GM18861 (cell line): Measurements from ENCODE around the gene ELMOD1.

Source experiments
- ATAC-seq: cut with Tn5 transposase; IDR thresholded peaks from one replicate; pipeline ENCODE4 v1.9.1; 2021; ENCODE audit not compliant: unreplicated experiment

The ELMOD1 gene

DNA sequence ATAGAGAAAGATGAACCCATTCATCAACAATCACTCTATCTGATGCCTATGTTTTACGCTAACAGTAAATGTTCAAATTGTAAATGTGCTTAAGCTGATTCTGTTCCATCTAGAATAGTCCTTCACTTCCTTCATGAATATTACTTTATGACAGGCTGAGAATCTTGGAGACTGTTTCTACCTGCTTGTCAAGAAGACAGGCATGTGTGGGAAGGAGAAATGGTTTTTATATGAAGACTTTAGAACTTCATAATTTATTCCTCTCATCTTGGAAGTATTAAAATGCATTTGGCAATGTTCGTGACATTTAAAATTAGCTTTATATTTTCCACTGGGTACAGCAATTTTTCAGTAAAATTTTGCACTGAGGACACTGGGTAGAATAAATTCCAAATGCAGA, 41.0 kb downstream of the ELMOD1 start:
- no peak for ATAC-seq

DNA sequence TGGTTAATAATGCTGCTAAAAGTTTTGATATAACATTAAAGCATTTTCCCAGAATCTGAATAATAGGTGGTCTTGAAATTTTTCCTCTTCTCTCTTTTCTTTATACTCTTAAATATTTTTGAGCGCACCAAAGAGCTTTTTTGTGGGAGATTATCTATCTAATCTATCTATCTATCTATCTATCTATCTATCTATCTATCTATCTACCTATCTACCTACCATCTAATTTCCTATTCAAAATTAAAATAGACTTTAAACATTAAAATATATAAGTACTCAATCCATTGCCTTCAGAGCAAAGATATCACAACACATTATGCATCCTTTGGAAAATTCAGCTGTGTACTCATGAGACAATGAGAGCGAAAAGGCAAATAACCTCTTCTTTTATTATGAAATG, 55.8 kb downstream of the ELMOD1 start:
- ATAC-seq: no peak

DNA sequence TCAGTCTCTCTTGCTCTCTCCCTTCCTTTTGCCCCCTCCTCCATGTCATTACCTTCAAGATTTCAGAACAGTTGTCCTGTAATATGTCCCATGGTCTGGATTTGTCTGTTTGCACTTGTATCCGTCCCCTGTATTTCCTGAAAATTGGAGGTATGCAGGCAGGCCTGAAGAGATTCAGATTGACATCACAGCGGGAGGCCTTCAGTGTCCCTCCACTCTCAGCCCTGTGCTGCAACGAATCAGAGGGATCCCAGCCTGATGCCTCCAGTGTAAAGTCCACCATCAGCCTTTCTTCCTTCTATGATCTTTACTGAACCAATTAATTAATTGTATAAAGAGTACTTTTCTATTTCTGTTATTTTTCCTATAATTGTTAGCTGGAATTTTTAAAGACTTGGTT, 57.3 kb downstream of the ELMOD1 start:
- no peak for ATAC-seq

DNA sequence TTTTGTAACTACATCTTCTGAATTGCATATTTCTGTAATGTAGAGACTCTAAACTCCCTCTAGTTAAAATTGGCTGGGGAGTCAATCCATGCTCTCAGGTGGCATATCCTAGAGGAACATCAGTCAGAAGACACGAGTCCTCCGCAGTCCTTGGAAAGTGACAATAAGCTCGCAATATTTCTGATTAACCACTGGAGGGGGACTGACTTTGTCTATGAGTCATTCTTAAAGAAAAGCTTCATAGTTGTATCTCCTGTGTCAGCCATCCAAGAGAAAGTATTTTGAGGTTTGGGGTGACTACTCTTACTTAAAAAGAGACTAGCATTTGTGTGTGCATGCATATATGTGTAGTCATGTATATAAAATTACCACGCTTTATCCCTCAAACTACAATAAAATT, 60.7 kb downstream of the ELMOD1 start:
- no peak for ATAC-seq

DNA sequence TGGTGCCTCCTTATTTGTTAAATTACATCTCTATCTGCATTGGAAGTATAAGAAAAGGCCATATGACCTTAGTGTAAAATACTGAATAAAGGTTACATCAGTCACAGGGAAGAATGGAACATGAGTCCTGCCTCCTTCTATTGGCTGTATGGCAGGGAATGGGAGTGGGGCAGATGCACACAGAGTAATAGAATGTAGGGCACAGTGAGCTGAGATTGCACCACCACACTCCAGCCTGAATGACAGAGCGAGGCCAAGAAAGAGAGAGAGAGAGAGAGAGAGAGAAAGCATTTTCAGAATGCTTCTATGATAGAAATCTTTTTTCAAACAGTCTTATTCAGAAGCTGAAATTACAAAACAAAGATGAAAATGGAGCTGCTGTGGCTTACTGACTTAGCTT, 62.1 kb downstream of the ELMOD1 start:
- ATAC-seq: no peak

DNA sequence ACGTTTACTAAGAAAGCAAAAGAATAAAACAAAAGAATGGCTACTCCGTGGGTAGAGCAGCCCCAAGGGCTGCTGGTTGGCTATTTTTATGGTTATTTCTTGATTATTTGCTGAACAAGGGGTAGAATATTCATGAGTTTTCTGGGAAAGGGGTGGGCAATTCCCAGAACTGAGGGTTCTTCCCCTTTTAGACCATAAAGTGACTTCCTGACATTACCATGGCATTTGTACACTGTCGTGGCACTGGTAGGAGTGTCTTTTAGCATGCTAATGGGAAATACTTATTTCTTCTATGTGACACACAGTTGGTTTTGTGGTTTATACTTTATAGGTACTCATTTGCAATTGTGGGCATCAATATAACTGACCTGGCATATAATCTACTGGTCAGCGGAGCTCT, 64.7 kb downstream of the ELMOD1 start:
- no peak for ATAC-seq

DNA sequence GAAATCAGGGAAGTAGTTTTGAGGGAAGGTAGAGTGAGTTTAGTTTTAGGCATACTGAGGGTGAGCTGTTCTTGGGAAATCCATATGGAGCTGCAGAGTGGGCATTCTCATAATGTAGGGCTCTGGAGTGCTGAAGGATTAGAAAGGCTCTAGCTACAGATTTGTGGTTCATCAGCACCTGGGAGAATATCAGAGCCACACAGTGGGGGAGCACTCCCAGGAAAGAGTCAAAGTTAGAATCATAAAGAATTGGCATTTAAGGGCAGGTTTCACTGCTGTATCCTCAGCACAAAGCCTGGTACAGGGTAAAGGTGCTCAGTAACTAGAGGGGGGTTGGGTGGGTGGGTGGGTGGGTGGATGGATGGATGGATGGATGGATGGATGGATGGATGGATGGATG, 68.4 kb downstream of the ELMOD1 start:
- no peak for ATAC-seq

DNA sequence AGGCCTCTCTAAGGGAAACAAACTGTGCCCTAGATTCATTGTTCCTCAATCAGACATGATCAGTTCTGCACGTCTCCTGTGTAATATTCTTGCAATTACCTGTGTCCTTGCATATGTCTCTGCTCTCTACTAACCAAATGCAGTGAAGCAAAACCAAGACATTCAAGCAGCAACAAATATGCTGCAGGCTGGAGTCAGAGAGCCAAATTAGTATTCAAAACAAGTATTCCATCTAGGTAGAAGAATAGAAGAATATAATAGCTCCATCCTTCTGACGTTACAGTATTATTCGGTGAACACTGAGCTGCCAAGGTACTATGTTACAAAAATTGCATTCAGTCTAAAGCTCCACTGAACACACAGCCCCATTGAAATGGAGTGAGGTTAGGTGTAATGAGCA, 69.1 kb downstream of the ELMOD1 start:
- ATAC-seq: no peak

DNA sequence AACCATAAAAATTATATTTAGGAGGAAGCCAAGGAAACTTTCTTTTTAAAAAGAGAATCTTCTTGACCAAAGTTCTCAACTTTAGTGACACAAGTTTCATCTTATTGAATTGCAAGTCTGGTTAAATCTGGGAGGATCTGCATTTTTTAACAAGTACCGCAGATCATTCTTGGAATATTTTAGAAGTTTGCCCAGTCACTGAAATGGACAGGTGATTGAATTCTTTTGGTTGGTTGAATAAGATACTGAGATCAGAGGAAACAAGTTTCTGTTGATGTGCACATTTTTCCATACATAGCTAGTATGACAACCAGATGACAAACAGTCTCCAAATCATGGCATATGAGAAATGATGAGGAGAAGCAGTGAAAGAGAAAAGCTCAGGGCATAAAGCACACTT, 70.7 kb downstream of the ELMOD1 start:
- no peak for ATAC-seq

DNA sequence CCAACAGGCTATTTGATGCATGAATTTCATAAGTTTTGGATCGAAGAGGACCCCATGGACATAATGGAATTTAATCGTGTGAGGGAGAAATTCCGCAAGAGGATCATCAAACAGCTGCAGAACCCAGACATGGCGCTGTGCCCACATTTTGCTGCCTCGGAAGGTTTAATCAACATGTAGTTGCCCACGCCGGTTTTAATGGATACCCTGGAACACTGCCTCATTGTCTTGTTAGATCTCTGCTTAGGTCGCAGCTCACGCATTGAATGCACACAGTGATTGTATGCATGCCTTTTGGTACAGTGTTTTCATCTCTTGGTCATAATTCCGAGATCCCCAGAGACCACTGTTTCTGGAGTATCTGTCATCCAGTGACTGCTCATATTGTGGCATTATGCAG, 74.1 kb downstream of the ELMOD1 start:
- ATAC-seq: no peak

DNA sequence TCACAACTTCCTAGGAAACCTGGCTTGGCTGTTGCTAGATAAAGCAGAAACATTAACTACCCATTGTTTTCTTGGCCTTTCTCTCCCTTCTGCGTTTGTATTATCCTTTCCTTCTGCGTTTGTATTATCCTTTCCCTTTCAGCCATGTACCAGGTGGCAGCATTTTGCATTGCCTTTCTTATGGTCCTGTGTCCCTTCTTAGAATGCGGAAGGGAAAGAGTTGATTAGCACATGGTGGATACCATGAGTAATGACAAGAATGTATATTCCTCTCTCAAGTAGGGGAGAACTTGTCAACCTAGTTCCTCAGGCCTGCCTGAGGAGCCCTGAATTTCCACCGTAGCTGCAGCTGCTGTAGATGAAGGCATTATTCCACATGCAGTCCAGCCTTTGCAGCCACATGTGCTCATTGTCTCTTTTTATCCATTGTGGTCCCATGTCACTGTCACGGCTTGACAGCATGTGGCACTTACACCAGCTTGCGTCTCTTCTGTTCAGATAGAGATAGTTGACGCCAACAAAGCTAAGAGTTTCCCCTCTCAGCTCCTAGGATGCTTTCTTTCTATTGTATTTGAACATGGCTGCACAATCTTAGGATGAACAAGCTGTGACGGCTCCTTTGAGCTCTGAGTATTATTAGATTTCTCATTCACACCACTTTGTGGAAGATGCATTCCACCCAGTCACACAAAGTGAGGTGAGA, 76.1 kb downstream of the ELMOD1 start:
- ATAC-seq: no peak

DNA sequence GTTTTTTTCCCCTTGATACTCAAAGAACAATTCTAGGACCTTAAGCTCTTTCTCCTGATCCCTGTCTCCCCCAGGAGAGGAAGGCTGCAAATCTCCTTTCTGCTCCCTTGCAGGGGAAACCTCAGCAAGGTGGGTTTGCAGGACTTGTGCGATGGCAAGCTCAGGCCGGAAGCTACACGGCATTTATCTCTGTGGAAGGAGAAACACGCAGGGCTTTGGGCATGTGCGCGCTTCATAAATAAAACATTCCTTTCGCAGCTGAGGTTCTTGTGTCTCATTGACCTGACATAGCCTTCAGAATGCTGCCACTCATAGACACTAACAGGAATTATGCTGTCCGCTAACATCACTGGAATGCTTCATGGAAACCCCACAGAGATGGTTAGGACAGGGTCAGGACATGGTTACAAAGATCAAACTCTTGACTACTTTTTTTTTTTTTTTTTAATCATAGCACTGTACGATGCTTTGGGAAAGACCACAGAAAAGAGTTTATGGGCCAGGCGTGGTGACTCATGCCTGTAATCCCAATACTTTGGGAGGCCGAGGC, 78.3 kb downstream of the ELMOD1 start:
- no peak for ATAC-seq

DNA sequence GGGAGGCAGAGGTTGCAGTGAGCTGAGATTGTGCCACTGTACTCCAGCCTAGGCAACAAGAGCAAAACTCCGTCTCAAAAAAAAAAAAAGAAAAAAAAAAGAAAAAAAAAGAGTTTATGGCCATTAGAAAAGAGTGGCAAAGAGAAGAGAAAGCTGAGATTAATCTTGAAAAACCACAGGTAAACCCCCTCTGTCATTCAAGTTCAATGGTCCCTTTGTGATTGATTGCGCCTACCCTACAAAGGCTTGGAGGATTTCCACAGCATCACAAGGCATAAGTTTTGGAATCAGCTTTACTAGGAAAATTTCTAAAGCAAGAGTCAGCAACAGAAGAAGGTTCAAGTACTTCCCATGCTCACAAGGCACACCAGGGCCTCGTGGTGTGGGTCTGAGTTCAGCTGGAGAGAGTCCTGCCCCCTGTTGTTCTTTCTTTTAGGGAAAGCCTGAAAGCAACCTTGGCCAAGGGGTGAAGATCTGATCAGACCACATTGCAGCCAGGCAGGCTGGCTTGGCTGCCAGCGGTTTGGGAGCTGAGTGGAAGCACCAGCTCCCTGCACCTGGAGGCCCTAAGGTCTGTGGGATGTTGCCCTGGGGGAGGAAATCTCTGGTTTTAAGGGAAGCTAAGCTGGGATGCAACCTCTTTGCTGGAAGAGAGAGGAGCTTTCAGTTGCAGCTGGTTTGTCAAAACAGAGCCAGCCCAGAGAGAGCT, 79.1 kb downstream of the ELMOD1 start:
- ATAC-seq: no peak

DNA sequence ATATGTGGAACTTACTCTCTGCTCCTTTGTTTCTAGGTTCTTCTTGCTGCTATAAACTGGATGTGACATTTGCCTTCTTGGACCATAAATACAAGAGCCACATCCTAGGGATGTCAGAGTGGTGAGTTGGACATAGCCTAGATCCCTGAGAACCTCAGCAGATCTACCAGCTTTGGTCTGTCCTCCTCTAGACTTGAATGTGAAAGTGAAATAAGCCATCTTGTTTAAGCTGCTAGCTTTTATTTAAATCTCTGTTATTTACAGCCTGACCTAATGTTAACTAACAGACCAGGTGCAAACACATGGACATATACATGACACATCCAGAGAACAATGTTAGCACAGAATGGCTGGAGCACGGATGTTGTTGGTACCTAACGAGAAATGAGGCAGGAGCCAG, 85.0 kb downstream of the ELMOD1 start:
- ATAC-seq: no peak

DNA sequence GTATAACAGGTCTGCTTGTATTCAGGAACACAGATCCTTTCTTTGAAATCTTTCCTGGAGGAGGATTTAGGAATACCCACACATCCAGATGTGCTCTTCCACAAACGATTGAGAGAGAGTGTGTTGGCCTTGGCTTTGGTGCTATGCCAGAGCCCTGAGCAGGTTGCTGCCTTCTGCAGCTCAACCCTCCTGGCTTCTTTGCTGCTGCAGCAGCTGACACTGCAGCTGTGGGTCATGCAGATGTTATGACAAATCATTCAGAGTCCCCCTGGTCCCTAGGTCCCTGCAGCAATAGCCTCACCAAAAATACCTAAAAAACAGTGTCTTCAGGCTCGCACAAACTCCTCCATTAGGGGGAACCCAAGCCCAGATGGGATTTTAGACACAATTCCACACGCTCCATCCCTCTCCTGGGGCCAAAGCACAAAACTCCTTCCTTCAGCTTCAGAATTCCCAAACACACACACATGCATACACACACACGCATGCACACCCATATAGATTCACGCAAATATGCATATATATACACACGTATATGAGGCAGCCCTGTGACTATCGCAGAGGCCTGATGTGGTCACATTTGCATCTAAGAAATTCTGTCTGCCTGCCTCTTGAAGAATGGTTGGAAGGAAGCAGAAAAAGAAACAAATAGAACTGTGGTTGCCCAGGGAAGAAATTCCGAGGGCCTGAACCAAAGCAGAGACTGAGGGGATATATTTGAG, 85.5 kb downstream of the ELMOD1 start:
- no peak for ATAC-seq

DNA sequence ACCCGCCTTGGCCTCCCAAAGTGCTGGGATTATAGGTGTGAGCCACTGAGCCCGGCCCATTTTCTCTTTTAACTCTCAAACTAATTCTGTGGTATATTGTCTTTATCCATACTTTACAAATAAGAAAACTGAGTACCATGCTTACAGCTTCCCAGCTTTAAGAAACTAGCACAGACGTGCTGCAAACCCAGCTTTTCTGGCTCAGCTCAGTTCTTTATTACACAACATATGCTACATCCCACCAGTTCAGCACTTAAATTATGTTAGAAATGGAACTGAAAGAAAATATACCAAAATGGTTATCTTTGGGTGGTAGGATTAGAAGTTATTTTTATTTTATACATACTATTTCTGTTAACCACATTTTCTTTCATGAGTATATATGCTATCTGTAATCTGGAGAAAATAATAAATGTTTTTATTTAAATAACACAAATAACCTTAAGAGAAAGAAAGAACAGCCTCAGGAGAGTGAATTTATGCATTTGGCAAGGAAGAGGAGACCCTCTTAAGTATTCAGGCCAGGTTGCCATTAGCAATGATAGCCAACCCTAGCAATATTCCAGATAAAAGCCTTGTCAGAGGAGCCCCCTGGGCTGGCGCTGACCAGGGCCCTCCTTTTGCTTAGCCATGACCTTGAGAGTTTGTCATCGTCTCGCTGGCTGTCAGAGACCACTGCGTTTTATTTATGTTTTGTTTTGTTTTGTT, 87.1 kb downstream of the ELMOD1 start:
- ATAC-seq: no peak

DNA sequence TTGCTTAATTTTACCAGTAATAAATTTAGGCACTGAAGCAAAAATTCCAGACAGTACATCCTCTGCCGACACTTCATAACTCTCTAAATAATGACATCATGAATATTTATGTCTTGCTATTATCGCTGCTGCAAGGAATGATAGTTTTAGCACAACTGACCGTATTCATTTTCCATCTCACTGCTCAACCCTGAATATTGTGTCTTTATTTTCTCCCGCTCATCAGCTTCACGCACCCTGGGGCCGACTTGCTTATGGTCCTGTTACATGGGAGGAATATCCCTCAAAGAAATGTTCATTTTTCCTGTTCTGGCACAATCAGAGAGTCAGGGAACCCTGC, 87.7 kb downstream of the ELMOD1 start:
- ATAC-seq: no peak

DNA sequence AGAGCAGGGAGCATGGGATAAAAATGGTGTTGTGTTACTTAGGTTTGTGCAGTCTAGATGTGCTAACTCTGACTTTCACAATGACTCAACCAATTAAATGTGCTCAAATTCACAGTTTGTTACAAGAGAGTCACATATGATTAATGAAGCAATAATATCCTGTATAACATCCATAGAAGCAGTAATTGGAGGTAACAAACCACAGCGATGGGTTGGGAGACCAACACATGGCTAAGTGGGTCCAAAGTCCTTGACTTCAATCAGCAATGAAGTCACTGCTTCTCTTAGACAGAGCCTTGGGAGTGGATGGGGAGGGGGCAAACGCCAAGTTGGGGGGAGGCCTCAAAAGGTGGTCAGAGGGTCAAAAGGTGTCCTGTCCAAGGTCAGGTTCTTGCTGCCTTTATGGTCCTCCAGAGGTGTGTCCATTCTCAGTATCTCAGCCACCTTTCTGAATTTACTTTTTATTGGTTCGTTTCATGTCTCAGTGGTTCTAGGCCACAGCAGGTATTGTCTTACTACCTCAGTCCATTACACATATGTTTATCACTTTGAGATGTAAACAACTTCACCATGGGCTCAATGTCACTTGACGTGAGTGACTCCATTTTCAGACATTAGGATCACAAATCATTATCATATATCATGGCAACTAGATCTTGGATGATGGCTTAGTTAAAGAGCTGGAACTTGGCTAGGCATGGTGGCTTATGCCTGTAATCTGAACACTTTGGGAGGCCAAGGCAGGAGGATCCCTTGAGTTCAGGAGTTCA, 88.5 kb downstream of the ELMOD1 start:
- ATAC-seq: no peak

DNA sequence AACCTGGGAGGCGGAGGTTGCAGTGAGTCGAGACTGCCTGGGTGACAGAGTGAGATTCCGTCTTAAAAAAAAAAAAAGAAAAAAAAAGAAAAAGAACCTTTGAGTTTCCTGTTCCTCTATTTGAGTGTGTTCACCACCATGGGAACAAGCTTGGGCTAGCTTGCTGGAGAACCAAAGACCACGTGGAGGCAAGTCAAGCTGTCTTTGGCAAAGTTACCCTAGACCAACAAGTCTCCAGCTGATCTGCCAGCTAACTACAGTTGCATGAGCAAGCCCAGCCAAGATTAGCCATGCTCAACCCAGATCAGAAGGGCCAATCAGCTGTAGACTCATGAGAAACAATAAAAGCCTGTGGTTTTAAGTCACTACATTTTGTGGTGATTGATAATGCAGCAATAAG, 91.2 kb downstream of the ELMOD1 start:
- no peak for ATAC-seq

DNA sequence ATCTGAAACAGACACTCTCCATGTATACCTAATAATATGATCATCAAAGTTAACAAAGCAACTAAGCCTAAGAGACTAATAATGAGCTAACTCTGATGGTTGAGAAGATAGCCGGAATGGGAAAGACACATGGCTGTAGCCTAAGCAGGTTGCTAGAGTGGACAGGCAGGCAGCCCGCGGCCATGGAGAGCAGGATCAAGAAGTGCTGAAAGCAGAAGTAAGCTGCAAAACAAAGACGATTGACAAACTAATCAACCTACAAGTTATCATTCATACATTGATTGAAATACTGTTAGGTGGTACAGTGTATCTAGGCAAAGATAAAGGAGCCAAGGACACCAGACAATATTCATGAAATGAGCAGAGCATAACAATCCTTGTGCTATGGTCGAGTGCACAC, 91.6 kb downstream of the ELMOD1 start:
- ATAC-seq: no peak

DNA sequence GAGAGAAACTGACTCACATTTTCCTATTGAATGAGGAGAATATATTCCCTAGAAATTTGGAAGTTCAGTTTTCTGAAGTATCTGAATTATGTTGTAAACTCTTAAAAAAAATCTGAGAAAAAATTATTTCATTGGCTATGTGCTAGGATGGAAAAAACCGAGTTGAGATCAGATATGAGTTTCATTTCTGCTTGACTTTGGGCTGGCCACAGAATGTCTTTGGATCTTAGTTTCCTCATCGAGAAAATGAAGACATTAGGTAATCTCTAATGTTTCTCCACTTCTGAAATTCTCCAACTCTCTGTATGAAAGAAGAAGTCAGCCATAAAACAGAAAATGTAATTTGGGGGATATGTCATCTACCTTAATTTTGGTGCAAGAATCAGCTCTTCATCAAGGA, 92.1 kb downstream of the ELMOD1 start:
- no peak for ATAC-seq
